Parathyroid adenoma (tissue), 2 donors: ENCODE data around the gene HEY2.

ENCODE experiments used
- H2AFZ ChIP-seq: fragments of 300-600 bp; sonication (generic); one replicate; pipeline ENCODE4 v1.7.0; 2017; ENCODE audit warnings: antibody characterized with exemption, mild to moderate bottlenecking
- H3K27ac ChIP-seq: fragments of 300-600 bp; sonication (generic); one replicate; pipeline ENCODE4 v1.7.0; 2017
- H3K27me3 ChIP-seq: fragments of 300-600 bp; sonication (generic); one replicate; pipeline ENCODE4 v1.7.0; 2017; ENCODE audit warnings: low read length; ENCODE audit not compliant: control insufficient read depth, insufficient read depth
- H3K36me3 ChIP-seq: fragments of 300-600 bp; sonication (generic); one replicate; pipeline ENCODE4 v1.7.0; 2017; ENCODE audit warnings: low read length; ENCODE audit not compliant: control insufficient read depth, insufficient read depth
- H3K4me1 ChIP-seq: fragments of 300-600 bp; sonication (generic); one replicate; pipeline ENCODE4 v1.7.0; 2017; ENCODE audit warnings: control low read depth
- H3K4me2 ChIP-seq: fragments of 300-600 bp; sonication (generic); one replicate; pipeline ENCODE4 v1.7.0; 2017; ENCODE audit warnings: low read length
- H3K4me3 ChIP-seq: fragments of 300-600 bp; sonication (generic); one replicate; pipeline ENCODE4 v1.7.0; 2017; ENCODE audit warnings: low read depth, low read length
- H3K79me2 ChIP-seq: fragments of 300-600 bp; sonication (generic); one replicate; pipeline ENCODE4 v1.7.0; 2017; ENCODE audit warnings: control low read depth
- H3K9ac ChIP-seq: fragments of 300-600 bp; sonication (generic); one replicate; pipeline ENCODE4 v1.7.0; 2017; ENCODE audit warnings: mild to moderate bottlenecking
- H3K9me3 ChIP-seq: fragments of 300-600 bp; sonication (generic); one replicate; pipeline ENCODE4 v1.7.0; 2017; ENCODE audit warnings: low read length; ENCODE audit not compliant: control insufficient read depth
- TF ChIP-seq, protein P1 (sequence below): fragments of 300-600 bp; sonication (generic); IDR thresholded peaks from one replicate; pipeline ENCODE4 v1.7.0; 2017; ENCODE audit warnings: antibody characterized with exemption, mild to moderate bottlenecking
- donor health status: primary hyperparathyroidism.

The HEY2 gene

DNA sequence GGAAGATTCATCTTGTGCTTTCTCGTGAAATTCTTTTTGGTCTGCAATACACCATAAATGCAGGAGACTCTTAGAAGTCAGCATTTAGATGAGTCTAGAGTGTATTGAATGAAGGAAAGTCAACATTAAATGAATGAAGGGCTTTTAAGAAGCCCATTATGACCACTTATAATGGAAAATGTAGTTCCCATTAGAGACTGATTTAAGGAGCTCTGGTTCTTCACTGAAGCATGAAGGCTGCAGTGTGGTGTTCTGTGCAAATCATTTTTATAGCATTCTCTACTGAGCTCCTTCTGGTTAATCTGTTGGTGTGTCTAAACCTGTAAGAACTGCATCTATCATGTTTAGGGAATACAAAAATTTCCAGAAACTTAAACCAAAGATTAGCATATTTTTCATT lies 61.0 kb downstream of the HEY2 start:
- Histone ChIP-seq H3K4me2 (no peak overlapping the region), H3K27ac (no peak overlapping the region), H3K36me3 (no peaks in the 10 kb centered on the region), H3K4me3 (no peak overlapping the region), H3K79me2 (peaks cover 26% of the 10 kb centered on the region), H3K4me1 (peaks cover 3% of the 10 kb centered on the region), H3K27me3 (no peaks in the 10 kb centered on the region), H2AFZ (no peak overlapping the region), H3K9ac (no peak overlapping the region), H3K9me3 (no peaks in the 10 kb centered on the region)
- TF ChIP-seq, protein P1, sequence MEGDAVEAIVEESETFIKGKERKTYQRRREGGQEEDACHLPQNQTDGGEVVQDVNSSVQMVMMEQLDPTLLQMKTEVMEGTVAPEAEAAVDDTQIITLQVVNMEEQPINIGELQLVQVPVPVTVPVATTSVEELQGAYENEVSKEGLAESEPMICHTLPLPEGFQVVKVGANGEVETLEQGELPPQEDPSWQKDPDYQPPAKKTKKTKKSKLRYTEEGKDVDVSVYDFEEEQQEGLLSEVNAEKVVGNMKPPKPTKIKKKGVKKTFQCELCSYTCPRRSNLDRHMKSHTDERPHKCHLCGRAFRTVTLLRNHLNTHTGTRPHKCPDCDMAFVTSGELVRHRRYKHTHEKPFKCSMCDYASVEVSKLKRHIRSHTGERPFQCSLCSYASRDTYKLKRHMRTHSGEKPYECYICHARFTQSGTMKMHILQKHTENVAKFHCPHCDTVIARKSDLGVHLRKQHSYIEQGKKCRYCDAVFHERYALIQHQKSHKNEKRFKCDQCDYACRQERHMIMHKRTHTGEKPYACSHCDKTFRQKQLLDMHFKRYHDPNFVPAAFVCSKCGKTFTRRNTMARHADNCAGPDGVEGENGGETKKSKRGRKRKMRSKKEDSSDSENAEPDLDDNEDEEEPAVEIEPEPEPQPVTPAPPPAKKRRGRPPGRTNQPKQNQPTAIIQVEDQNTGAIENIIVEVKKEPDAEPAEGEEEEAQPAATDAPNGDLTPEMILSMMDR: no peak
